Right hindlimb (tissue), 1 donor: ENCODE measurements around the gene SLF2.

Source experiments
- DNase-seq: peaks from one replicate; pipeline ENCODE4 v3.0.0-alpha.2; 2018

The SLF2 gene

GRCh38 chr10:101003639-101004206, 91.0 kb downstream of the SLF2 start:
- no peak for DNase-seq

- peak; percentile 52 for DNase-seq
These were observed 92.6 kb downstream of the SLF2 start for GRCh38 chr10:101005361-101005760.

- no peak for DNase-seq
These were observed 93.3 kb downstream of the SLF2 start for GRCh38 chr10:101005869-101006567.

DNA sequence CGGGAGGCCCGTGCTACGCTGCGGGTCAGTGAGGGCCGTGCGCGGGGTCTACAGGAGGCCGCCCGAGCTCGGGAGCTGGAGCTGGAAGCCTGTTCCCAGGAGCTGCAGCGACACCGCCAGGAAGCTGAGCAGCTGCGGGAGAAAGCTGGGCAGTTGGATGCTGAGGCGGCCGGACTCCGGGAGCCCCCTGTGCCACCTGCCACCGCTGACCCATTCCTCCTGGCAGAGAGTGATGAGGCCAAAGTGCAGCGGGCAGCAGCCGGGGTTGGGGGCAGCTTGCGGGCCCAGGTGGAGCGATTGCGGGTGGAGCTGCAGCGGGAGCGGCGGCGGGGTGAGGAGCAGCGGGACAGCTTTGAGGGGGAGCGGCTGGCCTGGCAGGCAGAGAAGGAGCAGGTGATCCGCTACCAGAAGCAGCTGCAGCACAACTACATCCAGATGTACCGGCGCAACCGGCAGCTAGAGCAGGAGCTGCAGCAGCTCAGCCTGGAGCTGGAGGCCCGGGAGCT, 93.9 kb downstream of the SLF2 start:
- peak; percentile 79 for DNase-seq

- DNase-seq = peak; percentile 67
These were observed 94.4 kb downstream of the SLF2 start for GRCh38 chr10:101007099-101007711.

GRCh38 chr10:101007915-101008822, 95.4 kb downstream of the SLF2 start:
- DNase-seq = no peak

DNA sequence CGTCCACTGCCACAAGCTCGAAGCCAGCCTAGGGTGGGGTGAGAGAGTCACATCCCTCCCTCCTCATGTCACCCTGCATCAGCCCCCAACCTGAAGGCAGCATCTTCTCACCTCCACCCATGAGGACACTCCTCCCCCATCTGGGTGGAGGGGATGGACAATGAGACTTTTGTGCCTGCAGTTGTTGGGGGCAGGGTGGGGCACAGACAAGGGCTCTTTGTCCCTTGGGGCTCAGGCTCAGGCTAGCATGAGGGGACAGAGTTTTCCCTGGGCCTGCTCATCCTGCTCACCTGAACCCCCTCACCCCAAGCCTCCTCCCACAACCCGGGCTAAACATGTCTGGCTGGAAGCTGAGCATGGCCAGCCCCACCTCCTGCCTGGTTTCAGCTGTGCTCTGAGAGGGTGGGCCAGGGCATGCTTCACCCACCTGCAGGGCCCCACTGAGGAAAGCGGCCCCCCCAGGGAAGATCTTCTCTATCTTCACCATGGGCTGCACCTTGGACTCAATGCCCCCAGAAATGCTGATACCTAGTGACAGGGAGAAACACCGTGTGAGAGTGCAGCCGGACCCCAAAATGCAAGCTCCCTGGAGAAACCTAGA, 96.2 kb downstream of the SLF2 start:
- no peak for DNase-seq

DNA sequence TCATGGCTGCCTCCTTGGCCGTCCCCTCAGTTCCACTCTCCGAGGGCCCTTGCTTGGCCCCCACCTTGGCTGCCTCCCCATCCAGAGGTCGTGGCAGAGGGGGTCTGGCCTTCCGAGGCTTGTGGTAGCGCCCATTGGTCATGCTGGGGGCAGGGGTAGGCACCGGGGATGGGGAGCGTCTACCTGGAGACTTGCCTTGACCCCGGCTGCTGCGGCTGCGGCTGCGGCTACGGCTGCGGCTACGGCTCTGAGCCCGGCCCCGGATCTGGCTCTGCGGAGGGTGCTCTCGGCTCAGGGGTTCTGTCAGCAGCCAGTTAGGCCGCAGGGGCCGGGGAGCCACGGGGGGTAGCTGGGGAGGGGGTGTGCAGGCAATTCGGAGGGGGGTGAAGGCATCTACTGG, 97.6 kb downstream of the SLF2 start:
- DNase-seq = no peak

DNA sequence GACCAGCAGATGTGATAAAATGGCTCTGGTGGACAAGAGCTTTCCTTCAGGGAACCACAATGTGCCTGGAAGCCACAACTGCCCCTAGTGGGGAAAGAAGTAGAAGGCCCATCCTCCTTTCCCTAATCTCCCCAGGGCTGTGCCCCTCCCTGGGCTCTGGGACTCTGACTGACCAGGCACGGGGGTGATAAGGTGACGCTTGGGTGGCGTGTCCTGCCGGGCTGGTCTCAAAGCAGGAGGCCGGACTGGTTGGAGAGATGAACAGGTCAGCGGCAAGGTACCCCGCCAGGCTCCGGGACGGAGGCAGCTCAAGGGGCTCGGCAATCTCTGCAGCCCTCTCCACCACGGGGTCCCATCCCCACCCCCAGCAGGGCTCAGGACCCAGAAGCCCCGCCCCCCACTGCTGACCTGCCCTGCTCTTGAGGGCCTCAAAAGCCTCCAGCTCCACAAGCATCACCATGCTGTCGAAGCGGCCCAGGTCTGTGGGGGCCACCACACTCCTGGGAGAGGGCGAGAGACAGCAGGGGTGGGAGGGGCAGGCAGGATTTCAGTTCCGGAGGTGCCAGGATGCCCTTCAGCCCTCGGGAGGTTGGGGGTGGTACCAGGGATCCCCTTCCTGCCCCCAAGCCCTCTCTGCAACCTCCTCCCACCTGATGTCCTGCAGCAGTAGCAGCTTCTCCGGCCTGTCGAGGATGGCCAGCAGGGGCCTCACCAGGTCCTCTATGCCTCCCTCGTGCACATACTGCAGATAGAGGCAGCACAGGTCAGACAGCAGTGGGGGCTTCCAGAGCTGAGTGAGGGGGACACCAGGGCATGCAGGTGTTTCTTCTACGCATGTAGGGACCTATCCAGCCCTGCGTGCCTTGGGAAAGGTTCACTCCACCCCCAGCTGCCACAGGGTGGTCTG, 99.0 kb downstream of the SLF2 start:
- no peak for DNase-seq

DNA sequence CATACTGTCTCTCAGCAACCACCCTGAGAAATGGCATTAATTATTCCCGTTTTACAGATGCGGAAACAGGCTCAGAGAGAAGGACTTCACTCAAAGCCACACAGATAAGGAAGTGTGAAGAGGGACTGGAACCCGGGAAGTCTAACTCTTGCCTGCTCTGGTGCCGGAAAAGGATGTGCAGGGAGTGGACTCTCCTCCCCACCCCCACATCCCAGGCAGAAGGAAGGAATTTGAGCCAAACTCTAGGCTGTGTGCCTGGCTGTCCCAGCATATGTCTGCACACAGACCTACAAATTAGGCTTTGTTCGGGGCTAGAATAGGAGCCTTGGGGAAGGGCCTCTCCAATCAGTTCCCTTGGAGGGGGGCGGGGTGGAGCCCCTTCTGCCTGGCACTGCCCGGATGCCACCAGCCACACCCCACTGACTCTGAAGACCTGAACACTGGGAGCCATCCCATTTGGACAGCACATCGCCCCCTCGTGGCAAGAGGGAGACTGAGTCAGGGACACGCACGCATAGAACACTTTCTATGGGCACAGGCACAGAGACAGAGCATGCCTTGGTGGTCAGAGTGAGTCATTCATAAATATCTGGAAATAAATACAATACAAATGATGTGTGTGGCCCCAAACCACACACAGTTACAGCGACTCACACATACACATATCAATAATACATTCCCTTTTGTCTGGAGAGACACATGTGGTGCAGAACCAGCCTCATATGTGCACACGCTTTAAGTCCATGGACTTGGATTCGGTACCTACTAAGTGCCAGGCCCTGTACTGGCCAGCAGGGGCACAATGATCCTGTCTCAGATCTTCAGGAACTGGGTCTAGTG, 100.0 kb downstream of the SLF2 start:
- DNase-seq = peak; percentile 88

DNA sequence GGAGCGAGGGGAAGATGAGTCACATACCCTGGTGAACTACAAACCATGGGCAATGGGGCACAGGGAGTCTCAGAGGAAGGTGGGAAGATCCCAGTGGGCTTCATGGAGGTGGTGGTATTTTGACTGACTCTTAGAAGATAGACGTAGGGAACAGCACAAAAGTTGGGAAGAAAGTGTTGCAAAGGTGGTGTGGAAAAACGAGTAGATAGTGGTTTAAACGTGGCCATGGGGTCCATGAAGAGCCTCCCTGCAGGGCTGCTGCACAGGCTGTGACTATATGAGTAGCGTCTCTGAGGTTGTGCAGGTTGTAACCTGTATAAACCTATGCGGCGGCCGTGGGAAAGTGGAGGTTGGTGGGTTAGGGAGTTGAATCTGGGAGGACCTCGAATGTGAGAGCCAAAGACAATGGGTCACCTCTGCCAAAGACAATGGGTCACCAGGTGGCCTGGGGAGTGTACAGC, 100.6 kb downstream of the SLF2 start:
- DNase-seq = no peak

- peak; percentile 87 for DNase-seq
These were observed 101.6 kb downstream of the SLF2 start for GRCh38 chr10:101014230-101014884.
